Measurements from ENCODE around the gene MROH2A.

MROH2A gene

DNA sequence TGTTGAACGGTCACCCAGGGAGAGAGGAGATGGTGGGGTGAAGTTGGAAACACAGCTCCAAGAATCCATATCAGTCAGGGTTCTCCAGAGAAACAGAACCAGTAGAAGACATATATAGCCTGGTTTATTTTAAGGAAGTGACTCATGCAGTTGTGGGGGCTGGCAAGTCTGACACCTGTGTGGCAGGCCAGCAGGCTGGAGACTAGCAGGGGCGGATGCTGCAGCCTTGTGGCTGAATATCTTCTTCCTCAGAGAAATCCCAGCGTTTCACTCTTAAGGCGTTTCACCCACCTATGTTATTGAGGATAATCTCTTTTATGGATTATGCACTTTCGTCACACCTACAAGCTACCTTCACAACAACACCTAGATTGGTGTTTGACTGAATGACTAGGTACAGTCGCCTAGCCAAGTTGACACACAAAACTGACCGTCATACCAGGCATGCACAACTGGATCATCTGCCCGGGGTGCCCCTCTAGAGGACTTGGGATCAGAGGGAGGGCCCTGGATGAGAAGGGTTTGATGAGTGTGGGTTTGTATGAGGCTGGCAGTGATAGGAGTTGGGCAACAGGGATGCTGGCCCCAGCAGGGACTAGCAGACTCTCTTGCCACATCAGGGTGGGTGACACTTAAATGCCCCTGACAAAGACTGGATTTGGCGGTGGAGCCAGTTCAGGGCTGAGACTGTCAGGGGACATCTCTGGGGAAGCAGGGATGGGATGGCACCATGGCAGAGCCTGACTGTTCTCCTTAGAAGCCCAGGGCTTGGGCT is 23.4 kb downstream of the MROH2A start:
- DNase-seq = no peak

DNA sequence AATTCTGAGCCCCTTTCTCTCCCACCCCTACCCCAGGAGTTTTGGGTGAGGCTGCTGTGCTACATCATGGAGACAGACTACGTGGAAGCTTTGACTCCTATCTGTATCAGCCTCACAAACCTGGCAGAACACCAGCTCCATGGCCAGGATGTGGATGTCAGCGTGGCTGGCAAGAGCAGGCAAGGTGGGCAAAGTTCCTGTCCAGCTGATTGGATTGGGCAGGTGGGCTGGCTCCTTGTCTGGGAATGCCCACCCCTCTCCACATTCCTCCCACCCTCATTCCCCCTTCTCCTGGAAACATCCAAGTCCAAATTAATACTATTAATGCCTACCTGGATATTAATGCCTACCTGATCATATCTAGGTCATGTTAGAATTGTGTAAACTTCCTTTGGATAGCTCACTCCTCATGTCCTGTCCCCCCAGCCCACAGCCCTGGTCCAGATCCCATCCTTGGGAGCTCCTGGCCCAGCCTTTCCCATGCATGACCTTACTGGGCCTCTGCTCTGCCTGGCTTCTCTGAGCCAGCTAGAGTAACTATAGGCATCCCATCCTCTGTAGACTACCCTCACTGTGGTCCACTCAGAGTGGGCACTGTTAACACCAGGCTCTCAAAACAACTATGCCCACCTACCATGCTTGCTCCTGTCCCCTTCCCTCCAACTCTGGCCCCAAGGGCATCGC is 24.1 kb downstream of the MROH2A start:
- DNase-seq = no peak

DNA sequence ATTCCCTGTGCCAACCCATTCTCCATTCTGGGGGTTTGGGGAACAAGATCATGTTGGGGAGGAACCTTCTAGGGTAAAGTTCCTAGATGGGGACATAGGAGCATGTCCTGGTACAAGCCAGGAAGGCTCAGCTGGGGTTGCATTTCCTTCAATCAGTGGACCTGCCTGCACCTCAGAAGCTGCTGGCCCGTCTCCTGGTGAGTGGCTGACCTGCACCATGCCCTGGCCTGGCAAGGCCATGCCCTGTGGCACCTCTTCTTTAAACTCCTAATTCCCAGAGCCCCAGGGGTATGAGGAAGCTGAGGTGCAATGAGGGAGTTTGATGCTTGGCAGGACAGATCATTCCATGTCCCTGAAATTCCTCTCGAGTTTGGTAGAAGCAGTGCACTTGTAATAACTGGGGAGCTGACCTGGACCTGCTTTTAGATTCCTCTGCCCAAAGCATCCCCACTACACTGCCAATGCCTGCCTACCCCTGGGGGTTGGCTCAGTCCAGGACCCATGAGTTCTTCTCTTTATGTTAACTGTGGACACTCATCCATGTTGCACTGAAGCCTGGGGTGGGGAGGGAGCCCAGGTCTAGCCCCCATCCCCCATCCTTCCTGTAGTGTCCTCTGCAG is 25.3 kb downstream of the MROH2A start:
- DNase-seq = no peak

DNA sequence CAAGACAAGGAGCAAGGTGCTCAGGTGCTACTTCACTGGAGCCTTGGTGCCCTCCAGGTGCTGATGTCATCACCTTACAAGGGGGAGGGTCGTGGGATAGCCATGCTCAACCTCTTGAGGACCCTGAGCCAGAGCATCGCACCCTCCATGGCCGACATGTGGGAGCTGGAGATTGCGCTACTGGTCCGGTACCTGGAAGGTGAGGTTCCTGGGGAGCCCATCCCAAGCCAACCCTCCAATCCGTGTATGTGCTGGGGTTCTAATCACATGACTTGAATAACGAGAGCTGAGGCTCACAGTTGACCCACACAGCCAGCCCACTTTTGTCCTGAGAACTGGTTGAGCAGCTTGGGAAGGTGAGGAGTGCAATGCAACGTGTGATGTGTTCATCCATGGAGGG is 25.9 kb downstream of the MROH2A start:
- DNase-seq = no peak

DNA sequence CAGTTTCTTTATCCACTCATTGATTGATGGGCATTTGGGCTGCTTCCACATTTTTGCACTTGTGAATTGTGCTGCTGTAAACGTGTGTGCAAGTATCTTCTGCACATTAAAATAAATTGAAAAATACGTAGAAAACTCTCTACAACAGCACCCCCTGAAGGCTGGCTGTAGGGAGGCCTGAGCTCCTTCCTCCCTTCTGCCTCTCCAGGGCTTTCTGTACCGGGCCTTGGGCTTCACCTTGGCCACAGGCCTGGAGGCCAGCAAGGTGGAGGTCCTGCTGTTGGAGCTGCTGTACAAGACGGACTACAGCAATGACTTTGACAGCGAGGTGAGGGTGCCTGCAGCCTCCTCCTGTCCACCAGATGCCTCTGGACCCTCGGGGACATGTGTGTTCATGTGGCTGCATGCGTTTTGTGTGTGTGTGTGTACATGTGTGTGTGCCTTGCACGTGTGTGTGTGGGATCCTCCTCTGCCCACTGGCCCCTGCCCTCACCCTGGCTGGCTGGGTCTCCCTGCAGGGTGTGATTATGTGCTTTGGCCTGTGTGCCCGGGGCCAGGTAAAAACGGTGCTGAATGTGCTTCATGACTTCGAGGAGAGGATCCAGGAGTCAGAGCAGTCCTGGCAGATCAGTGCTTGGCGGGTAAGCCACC is 29.2 kb downstream of the MROH2A start:
- DNase-seq = no peak

DNA sequence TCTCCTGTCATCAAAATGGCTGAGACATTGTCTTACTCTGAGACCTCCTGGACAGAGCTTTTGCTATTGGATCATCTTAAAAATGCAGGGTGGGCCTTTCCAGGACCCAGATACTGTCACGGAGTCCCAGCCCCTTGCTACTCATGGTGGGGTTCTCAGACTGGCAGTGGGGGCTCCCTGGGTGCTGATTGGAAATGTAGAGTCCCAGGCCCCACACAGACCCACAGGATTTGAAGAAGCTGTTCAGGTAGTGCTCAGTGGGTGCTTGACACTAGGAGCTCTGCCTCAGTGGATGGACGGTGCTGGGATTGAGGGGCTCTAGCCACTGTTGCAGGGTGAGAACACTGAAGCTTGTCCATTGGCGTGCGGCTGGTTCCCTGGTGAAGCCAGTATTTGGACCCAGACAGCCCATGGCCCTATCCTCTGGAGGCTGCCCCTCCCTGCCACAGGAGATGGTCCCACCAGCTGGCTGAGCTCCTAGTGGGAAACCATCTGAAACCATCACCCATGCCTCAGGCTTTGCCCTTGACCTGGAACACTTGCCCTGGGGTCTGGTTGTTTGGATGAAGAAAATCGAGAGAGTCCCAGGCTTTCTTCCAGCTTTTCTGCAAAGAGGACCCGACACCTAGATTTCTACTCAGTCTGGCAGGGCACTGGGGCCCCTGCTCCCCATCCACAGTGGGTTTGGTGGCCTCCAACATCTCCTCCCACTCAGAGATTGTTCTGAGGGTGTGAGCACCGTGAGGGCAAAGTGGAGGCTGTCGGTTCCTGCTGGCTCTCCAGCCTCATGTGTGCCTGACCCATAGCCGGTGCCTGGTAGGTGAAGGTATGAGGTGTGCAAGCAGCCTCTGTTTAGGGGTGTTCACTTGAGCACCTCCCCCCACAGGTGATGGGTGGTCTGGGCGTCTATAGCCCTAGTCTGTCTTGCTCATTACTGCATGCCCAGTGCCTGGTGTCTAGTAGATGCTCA is 30.1 kb downstream of the MROH2A start:
- DNase-seq = no peak

DNA sequence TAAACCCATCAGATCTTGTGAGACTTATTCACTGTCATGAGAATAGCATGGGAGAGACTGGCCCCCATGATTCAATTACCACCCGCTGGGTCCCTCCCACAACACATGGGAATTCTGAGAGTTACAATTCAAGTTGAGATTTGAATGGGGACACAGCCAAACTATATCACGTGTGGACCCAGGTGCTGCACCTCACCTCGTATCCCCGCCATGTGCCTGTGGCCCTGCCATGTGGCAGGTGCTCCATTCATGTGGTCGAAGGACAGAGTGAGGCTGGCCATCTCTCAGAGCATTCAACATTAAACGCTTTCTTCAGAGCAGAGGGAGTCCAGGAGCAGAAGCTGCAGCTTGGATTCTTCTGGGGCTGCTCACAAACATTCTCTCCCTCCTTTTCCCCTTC is 32.3 kb downstream of the MROH2A start:
- no peak for DNase-seq

DNA sequence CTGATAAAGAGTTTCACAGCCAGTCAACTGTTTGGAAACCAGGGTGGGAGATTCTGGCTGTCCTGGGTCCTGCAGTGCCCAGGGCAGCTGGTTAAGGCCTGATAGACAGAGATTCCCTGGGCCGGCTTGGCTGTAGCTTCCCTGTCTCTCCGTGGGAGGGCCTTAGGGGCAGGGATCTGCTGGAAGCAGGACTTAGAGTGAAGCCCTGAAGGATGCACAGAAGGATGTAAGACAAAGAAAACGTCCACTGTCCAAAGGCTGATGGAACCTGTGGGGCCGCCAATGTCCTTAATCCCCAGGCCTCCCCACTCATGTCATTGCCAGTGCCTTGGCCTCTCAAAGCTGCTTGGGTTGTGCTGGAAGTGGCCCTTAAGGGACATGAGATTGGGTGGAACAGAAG is 33.0 kb downstream of the MROH2A start:
- no peak for DNase-seq

DNA sequence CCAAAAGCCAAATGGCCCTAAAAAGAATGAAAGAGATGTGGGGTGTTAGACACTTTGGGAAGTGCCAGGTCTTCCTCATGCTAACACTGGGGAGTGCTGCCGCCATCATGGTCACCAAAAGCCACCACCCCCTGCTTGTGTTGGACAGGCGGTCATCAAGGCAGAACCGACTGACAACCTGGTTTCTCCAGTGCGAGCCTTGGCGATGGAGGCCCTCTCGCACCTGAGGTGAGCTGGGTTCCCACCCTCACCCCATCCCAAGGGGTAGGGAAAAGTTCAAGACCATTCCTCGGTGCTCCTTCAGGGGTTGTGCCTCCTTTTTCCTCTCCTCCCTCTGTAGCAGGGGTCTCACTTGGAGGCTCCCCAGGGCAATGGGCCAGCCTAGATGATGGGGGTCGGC is 33.6 kb downstream of the MROH2A start:
- DNase-seq = no peak

DNA sequence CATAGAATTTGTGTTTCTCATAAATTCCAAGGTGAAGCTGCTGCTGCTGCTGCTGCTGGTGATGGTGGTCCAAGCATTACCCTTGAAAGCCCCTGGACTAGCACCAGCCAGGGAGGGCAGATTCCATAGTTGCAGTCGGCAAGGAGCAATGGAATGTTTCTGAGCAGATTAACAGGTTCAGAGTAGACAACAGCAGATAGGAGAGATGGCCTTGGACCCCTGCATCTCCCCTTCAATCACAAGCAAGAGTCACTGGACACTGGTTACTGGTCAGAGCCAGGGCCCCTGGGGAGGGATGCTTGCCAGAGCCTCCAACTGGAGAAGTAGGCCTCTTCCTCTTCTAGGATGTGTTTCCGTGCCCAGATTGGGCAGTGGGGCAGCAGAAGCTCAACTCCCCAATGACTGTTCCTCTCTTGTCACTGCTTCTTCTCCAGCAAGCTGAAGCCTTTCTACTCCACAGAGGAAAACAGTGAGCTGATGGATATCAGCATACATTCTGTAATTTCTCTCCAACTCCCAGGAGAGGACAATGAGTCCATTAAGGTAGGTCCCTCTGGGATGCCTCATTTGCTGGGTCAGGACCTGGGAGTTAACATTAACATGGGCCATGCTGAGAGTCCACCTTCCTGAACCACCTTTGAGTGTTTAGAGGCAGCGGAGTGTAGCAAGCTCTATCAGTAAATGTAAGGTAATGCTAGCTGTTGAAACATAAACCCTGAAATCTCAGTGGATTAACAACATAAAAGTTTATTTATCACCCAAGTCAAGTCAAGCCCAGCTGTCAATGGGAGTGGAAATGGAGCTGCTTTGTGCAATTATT is 35.3 kb downstream of the MROH2A start:
- DNase-seq = no peak

DNA sequence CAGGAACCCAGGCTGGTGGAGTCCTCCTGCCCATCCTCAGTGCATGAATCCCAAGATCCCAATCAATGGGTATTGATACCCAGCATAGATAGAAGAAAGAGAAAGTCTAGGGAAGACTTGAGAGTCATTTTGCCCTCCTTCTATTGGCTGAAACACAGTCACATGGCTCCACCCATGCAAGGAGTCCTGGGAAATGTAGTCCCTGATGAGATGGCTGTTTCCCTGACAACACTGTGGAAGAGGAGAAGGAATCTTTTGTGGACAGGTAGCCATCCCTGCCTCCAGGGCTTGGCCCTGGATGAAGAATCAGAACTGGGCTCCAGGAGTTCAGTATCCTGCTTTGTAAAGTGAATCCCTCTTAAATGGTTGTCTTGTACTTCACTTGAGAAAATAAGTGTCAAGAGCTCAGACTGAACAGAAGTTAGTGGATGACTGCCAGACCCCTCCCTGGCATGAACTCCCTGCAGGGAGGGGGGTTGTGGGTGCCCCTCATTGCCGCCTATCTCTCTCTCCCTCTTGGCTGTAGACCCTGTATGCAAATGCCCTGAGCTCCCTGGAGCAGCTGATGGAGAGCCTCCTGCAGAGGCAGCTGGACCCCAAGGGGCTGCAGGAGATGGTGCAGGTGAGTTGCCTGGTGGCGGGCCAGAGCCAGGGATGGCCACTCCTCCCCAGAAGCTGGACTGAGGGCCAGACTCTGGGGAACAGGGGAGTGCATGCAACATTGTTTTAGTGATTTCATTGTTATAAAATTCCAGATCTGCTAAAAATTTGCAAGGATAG is 36.1 kb downstream of the MROH2A start:
- no peak for DNase-seq

DNA sequence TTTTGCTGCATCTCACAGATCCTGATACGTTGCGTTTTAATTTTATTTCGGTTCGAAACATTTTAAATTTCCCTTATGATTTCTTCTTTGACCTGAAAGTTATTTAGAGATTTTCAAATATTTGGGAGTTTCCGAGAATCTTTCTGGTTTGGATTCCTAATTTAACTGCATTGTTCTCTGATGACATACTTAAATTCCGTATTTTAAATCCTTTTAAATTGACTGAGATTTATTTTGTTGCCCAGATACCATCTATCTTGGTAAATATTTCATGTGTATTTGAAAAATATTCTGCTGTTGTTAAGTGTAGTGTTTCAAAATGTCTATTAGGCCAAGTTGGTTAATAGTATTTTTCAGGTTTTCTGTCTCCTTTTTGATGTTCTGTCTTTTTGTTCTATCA is 37.7 kb downstream of the MROH2A start:
- DNase-seq = no peak

DNA sequence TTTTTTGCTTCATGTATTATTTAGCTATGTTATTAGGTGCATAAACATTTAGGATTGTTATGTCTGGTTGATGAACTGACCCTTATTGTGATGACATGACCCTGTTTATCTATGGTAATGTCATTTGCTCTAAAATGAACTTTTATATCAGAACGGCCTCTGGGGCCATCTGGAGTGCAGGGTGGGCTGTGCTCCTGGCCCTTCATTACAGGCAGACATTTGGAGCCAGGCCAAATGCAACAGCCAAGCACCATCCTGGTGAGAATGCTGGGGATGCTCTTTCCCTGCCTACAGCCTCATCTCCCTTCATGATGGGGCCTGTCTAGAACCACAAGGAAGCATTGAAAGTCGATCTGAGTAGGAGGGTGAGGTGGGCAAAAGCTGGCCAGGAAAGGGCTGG is 38.2 kb downstream of the MROH2A start:
- DNase-seq = no peak

DNA sequence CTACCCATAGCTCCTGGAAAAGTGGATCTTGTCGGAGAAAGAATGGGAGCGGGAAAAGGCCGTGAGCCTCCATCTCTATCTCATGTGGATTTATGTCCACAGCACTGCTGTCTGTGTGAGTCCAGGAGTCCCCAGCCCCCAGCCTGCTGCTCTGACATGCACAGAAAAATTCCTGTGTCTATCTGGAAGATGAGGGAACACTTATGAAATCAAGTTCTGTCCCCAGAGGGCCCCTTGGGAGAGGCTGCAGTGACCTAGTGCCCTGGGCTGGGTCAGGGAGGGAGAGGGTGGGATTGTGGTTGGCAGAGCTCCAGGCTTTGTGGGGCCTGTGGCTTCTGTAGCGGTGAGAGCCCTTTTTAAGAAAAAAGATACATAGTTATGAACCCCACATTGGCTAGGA is 38.6 kb downstream of the MROH2A start:
- DNase-seq = no peak

DNA sequence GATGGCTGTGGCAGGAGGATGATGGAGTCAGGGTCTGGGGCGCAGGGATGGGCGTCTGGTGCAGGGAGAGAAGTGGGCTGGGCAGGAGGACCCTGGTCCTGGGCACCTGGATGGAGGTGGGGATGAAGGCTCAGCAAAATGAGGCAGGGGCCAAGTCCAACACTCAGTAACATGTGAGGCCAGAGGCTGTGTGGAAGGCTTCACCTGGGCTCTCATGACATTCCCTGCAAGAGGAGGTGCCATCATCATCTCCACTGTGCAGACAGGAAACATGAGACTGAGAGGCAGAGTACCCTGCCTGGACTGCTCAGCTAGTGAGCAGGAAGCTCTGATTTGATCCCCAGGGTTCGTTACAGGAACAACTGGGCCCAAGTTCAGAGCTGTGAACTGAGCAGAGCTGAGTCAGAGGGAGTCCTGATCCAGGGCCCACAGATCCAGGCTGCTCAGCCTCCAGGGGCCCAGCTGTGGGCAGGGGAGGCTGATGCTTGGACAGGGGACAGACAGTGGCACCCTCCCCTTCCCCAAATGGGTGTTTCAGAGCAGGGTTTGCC is 39.3 kb downstream of the MROH2A start:
- no peak for DNase-seq

DNA sequence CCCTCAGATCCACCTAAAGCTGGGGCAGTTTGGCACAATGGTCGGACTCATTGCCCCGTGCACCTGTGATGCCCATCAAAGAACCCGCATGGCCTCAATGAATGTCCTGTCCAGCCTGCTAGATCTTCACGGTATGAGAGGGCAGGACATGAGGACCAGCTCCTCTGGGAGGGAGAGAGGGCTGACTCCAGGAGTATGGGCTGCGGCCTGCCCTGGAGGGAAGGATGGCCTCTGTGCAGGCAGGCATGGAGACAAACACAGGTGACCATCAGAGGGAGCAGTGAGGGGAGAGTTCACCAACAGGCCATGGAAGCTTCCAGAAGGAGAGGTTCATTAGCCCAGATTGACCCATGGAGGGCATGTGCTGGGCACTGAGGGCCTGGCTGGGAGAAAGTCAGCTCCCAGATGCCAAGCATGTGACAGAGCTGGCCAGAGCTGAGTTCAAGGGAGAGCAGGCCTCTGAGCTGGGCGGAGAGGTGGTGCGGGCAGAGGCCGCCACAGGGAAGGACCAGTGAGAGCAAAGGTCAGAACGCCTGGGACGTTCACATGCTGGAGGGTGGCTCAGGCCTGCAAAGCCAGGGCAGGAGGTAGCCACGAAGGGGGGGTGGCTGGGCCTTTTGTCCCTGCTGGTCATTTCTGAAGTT is 40.0 kb downstream of the MROH2A start:
- no peak for DNase-seq

DNA sequence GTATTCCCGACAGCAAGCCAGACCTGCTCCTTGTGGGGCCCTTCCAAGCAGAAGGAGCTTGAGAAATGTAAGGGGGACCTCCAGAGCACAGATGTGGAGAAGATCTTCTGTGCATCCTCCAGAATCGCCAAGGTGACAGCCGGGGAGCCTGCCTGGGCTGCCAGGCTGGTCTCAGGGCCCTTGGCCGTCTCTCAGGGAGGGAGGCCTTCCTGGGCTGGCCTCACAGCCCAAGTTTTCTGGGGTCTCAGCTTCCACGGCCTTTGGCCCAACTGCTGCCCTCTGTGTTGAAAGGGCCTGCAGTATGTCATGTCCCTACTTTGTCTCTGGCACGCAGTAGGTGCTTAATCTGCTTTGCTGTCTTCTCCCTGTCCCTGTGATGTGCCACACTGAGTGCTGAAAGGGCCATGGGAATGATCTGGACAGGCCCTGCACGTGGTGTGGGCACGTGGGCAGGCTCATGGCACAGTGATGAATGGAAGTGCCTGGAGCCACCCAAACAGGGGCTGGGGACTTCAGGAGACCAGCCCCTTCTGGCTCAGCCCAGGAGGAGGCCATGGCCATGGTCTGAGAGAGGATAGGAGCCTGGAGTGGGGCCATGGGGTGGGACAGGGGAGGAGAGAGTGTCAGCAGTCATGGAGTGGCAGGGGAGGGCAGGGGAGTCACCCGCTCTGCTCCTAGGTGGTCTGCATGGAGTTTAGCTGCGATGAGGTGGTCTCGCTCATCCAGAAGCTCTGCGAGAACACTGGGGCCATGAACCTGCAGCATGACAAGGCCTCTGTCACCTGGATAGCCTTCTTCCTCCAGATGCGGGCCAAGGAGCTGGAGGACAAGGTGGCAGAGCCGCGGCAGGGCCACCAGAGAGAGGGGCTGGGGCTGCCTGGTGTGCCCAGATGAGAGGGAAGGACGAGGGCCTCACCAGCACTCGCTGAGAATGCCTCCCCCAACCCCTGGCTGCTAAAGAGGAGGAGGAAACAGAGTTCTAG is 40.8 kb downstream of the MROH2A start:
- DNase-seq = no peak

DNA sequence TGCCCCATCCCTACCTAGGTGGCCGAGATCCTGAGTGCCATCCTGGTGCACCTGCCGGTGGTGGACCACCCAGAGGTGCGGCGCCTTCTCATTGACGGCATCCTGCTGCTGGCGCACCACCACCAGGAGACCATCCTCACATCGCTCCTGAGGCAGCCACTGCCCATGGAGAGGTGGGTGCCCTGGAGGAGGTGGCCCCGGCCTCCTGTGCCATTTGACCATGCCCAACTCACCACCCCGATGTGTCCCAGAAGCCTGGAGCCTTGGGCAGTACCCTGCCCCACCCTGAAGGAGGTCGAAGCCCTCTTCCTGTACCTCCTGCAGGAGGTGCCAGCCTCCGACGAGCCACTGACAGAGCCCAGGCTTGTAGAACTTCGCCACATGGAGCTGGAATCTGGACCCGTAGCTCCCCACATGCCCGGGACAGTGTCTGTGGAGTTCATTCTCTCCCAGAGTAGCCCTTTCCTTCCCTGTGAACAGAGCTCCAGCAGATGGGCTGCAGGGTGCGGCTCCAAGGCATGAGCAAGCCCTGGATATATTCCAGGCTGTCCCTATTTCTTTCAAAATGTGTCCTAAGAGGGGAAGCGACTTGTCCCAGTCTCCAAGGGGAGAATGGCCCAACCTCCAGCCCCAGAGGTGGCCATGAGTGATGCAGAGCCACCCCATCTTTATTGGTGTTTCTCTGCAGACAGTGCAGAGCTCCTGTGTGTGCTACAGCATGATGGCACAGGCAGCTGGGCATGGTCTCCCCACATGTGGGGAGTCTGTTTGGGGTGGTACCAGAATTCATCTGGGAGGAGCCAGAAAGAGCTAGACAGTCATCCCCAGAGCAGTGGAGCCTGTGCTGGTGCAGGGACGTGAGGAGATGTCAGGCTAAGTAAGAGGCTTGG is 42.0 kb downstream of the MROH2A start:
- no peak for DNase-seq
